Measurements from ENCODE around the gene COTL1.

- TF ChIP-seq CTCF (CRISPR knock-in tag; IDR thresholded peaks at IDR 0.05) (no peak), TAF1 (CRISPR knock-in tag; IDR thresholded peaks at IDR 0.05) (no peak), ETV6 (CRISPR knock-in tag; conservative IDR thresholded peaks at IDR 0.05) (no peak), HNRNPK (IDR thresholded peaks at IDR 0.05; ENCODE audit: low read depth, low read length, poor library complexity, severe bottlenecking) (no peak), RELA (CRISPR knock-in tag; IDR thresholded peaks at IDR 0.05) (no peak)
Measured at GRCh38 chr16:84585886-84586285, 32.0 kb downstream of the COTL1 start.
